NCI-H510A (cell line): ENCODE results near the gene SLC24A4.
"Not testable (repeated sequence)": the region's sequence is repeated elsewhere in the genome, so short reads cannot be mapped to it uniquely, and the experiment has no call there.

Source experiments
- DNase-seq: peaks from one replicate; lab custom pipeline; 2025; lab: John Stamatoyannopoulos, UW

The SLC24A4 gene

DNA sequence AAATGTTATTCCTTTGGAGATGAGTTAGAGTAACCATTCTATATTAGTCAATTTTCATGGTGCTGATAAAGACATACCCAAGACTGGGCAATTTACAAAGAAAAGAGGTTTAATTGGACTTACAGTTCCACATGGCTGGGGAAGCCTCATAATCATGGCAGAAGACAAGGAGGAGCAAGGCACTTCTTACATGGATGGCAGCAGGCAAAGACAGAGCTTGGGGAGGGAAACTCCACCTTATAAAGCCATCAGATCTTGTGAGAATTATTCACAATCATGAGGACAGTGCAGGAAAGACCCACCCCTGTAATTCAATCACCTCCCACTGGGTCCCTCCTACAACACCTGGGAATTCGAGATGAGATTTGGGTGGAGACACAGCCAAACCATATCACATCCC lies 79.5 kb downstream of the SLC24A4 start:
- not testable (repeated sequence) for DNase-seq

DNA sequence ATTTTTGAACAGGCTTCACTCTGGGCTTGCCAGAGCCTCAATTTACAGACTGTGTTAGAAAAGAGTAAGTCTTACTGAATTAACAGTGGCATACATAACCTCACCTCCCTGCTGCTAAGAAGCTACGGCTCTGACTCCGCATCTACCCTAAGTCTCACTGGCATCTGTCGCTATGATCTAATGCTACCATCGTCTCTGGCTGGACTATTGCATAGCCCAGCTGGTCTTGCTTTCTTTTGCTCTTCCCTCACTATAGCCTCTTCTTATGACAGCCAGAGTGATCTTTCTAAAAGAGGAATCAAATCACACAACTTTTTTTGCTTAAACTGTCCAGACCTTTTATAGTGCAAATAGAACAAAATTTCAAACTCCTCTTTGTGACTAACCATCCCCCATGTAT lies 81.1 kb downstream of the SLC24A4 start:
- no peak for DNase-seq

DNA sequence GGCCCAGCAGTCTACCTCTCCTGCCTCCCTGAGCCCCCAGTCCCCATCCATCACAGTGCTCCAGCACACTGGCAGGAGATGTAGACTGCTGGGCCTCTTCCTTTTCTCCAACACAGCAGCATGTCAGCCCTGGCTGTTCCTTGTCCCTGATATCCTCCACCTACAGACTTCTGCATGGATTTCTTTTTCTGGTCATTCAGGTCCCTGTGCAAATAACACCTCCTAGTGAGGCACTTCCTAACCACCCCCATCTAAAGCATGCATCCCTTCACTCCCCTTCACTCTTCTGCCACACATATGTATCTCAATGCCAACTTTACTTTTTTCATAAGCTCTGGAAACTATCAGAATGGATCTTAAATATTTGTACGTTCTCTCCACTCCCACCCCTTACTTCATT lies 81.5 kb downstream of the SLC24A4 start:
- DNase-seq, result no peak

DNA sequence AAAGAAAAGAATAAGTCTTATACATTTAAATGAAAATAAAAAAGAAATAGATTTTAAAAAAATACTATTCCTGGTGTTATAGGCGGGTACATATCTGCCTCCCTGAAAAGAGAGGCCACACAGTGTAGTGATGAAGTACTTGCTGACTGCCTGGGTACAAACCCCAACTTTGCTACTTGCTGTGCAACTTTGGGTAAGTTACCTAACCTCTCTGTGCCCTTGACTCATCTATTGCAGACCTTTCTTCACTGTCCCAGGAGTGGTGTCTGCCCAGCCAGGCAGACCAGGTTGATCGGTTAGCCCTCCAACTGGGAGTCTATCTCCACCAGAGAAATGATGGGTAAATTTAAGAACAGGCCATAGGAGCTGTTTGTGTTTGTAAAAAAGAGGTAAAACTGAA lies 82.0 kb downstream of the SLC24A4 start:
- DNase-seq, result no peak

DNA sequence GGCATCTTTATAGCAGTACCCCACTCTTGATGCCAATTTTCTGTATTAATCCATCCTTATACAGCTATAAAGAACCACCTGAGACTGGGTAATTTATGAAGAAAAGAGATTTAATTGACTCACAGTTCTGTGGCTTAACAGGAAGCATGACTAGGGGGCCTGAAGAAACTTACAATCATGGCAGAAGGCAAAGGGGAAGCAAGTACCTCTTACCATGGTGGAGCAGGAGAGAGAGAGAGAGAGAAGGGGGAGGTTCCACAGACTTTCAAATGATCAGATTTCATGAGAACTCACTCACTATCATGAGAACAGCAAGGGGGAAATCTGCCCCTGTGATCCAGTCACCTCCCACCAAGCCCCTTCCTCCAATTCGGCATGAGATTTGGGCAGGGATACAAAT lies 84.4 kb downstream of the SLC24A4 start:
- no peak for DNase-seq

DNA sequence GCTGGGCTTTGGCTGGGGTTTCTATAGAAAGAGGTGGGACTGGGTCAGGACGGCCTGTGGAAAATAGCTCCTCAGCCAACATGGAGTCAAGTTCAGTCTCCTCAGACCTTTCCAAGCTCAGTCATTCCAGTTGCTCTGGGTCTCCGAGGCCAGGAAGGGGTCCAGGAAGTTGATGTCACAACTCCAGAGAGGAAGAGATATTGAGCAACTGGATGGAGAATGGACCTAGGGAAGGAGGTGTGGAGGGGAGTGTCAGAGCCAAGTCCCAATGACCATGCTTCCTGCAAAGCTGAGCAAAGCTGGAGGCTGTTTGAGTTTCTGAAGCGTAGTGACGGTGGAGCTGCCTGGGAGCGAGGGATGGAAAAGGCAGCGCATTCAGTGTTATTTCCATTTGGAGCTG lies 86.1 kb downstream of the SLC24A4 start:
- no peak for DNase-seq

DNA sequence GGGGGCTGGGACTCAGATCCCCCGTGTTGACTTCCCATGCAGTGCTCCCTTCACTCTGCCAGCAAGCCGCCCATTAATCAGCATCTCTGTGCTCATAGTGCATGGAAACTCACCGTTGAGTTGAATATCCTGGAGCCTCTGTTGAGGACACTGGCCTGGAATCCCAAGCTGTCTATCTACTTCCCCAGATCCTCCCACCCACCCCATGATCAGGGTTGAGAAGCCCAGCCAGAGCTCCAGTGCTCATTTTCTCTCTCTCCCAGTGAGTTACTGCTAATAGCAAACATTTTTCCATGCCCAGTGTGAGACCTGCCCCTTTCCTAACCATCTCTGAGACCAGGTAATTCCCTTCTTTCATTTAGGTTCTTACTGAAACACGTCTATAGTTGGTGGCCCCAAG lies 88.2 kb downstream of the SLC24A4 start:
- no peak for DNase-seq

DNA sequence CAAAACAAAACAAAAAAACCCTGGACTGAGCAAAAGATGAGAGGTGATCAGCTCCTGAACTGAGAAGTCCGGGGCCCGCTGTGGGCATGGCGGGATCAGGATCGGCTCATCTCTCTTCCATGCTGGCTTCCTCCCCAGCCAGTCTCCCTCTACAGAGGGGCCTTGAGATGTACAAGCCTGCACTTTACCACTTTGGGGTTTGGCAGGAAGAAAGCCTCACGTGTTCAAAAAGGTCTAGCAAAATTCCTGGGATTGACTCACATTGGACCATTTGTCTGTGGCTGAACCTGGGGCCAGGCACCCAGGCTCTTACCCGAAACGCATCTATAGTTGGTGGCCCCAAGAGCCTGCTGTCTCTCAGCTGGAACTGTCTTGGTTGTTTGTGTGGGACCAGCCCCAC lies 89.0 kb downstream of the SLC24A4 start:
- DNase-seq, result no peak

DNA sequence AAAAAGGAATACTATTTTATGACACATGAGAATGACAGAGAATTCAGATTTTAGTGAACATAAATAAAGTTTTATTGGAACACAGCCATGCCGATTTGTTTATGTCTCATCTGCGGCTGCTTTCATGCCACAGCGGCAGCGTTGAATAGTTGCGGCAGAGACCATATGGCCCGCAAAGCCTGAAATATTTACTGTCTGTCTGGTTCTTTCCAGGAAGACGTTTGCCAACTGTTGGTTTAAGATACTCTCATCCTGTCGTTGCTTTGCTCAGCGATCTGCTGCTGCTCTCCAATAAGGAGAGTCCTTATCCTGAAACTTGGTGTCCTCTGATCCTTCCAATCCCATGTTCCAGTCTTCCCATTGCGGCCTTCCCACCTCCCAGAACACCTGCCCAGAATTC lies 89.9 kb downstream of the SLC24A4 start:
- DNase-seq, result no peak

DNA sequence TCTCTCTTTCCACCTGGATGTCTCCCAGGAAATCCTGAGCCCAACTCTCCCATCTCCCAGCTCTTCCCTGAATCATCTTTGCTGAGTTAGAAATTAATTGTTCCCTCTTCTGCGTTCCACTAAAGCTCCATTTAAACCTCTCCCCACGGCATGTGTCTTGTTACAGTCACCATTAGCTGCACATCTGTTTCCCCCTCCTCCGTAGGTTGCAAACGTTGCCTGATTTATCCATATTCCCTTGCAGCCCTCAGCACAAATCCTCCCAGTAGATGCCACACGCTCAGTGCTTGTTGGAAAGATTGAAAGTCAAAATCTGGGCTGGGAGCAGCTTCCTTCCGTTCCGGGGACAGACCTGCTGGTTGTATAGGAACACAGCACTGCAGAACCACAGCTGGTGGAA lies 90.4 kb downstream of the SLC24A4 start:
- no peak for DNase-seq

DNA sequence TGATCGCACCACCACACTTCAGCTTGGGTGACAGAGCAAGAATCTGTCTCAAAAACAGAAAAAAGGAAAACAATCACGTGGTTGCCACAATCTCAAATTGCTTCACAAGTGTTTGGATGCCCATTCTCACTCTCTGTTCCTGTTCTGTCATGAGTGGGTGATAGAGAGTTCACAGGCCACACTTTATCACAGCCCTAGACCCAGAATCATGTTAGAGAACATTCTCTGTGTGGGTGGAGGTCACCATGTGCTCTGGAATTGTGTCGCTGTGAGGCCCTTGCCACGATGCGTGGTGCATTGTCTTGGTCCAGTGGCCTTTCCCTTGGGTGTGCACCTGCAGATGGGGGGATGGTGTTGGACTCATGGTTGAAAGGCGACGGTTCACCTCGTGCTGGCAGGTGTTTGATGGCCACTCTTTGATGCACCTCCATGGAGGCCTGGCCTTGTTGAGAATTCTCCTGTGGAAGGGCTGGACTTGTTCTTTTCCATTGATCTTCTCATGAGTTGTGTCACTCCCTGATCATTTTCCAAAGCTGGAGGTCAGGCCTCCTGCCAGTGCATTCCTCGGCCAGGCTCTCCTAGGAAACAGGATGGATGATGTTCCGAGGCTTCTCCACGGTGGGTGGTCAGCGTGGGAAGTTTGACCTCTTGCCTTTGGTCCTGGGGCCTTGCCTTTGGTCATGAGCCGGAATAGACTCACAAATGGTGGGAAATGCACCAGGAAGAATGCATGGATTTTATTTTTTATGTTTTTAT lies 91.9 kb downstream of the SLC24A4 start:
- no peak for DNase-seq

DNA sequence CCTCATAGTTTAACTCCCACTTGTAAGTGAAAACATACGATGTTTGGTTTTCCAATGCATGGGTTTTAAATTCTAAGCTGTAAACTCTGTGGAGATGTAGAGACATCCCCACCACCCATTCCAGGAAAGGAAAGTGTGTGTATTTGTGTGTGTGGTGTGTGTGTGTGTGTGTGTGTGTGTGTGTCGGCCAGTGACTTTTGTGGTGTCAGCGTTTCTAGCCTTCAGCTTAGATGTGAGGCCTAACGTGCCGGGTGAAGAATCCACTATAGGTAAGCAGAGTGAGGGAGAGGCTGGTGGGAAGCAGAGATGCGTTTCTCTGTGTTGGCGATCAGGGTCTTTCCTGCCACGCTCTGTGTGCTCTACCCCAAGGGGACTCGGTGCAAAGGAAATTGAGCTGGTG lies 93.0 kb downstream of the SLC24A4 start:
- DNase-seq, result no peak

DNA sequence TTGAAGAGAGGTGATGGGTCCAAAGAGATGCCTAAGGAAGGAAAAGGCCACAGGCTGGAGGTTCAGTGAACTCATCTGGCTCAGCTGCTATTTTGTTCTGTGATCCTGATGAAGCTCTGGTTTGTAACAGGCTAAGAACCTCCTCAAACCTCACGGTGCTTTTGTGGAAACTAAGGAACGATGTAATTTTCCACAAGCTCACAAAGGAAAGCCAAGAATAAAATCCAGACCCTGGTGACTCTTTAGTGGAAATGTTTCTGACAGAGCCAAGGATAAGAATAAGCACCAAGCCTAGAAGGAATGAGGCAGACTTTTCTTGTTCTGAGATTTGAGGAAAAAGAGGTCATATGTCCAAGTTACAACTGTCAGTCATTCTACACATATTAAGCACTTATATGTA lies 93.6 kb downstream of the SLC24A4 start:
- DNase-seq, result no peak

DNA sequence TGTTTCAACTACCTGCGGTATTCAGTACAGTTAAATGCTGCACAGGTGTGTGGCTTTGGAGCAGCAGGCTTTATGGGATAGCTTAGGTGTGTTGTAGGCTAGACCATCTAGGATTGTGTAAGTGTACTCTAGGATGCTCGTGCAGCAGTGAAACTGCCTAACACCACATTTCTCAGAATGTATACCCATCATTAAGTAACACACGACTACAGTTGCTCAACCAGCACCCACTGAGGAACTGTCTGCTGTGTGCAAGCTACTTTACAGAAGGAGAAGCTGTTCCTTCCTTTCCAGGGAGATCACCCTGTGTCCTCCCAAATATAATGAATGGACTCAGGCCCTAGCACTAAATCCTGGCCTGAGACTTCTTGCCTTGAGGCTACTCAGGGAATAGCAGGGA lies 94.8 kb downstream of the SLC24A4 start:
- DNase-seq, result no peak

DNA sequence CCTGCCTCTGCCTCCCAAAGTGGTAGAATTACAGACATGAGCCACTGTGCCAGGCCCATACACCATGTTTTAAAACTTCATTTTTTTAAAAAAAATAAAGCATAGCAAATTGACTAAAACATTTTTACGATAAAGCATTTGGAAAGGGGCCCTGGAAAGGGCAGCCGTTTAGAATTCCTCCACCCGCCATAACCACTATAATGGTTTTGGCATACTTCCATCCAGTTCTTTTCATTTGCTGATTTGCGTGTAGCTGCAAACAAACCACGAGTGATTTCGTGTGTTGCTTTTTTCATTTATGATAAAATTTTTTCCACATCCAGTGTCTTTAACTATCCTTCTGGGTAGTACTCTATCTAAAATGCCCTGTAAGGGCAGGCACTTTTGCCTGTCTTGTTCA lies 98.8 kb downstream of the SLC24A4 start:
- DNase-seq, result no peak

DNA sequence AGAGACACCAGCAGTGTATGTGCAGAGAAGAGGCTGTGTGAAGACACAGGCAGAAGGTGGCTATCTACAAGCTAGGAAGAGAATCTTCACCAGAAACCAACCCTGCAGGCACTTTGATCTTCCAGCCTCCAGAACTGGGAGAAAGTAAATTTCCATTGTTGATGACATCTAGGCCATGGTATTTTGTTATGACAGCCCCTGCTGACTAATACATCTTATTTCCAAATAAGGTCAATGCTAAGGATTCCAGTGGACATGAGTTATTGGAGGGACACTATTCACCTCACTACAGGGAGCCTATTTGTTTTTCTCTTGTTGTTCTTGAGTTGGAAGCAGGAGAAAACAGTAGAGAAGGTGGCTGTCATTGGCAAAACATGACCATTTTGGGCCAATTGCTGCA lies 102.1 kb downstream of the SLC24A4 start:
- DNase-seq, result no peak

DNA sequence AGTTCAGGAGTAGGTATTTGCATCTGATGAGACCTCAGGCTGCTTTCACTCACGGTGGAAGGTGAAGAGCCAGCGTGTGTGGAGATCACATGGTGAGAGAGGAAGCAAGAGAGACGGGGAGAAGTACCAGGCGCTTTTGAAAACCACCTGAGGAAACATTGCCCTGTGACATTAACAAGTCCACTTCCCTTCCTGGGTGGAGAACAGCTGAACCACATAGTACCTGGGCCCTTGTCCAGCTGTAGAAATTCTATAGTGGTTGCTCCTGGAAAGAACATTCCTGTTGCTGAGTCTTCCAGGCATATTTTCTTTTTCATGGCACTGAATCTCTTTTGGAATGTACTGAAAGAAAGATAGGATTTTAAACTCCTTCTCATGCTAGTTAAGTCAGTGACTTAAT lies 103.3 kb downstream of the SLC24A4 start:
- no peak for DNase-seq

DNA sequence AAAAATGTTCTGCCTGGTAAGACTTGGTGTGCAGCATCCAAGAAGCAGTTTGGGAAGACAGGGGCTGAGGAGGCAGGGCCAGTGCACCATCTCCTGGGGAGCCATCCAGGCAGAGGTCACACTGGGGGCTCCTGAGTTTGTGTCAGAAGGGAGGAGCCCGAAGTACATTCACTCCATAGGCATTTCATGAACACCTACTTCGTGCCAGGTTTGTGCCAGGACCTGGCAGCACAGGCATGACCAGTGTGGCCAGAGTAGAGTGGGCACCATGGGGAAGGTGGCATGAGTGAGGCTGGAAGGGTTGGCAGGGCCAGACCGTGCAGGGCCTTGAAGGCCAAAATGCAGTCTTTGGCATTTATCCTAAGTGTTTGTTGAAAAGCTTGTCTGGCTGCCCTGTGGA lies 104.1 kb downstream of the SLC24A4 start:
- DNase-seq, result no peak

DNA sequence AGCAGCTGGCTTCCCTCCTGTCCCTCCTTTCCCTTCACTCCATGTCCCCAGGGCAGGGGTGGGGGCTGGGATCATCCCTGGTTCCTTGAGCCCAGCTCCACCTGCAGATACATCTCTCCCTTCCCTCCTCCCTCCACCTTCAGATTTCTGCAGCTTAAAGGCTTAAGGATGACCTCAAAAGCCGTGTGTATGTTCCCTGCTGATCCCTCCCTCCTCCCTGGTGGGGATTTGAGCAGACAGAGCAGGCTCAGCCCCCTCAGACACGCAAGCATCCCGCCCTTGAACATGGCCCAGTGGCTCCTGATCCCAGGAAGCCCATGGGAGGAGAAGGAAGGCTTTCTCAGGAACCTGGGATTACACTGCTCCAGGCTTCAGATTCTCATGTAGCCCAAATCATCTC lies 107.7 kb downstream of the SLC24A4 start:
- DNase-seq, result no peak

DNA sequence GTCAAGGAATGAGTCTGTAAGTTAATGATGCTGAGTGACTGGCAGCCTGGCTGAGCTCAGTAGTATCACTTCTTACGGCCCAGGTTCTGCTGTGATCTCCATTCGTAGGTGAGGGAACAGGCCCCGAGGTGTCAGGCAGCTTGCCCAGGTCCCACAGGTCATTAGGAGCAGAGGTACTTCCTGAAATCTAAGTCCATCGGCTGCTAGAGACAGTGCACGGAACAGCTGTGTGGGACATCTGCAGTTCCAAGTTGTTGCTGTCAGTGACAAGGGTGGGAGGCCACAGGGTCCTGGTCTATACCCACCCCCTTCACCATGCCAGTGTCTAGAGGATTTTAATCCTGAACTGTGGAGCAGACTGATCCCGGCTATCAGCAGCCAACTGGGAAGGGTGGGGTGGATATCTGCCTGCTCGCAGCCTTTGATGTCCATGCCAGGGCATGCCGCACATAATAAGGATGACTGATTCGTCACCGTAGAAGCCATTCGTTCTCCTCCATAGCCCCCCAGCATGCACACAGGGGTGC lies 108.3 kb downstream of the SLC24A4 start:
- no peak for DNase-seq

DNA sequence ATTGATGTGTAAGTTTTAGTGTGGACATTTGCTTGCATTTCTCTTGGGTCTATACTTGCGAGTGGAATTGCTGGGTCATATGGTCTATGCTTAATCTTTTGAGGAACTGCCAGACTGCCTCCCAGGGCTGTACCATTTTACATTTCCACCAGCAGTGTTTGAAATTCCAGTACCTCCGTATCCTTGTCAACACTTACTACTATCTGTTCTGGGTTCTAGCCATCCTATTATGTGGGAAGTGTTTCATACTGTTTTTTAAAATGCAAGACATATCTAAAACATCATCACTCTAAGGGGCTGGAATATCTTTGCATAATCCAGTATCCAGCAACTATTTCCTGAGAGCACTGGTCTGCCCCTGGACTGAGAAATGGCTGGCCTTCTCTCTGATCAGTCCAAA lies 110.4 kb downstream of the SLC24A4 start:
- no peak for DNase-seq

DNA sequence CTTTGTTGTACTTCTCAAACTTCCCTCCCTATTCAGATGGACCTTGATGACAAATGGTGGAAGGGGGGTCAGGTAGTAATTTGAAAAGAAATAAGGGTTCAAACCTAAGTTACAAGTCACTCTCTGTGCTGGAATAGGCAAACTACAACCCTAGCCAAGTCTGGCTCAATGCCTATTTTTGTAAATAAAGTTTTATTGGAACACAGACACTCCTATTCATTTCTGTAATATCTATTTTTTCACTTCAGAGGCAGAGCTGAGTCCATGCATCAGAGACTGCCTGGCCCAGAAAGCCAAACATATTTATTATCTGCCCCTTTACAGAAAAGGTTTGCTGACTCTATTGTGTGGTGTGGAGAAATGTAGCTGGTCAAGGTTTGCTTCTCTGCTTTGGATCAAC lies 112.2 kb downstream of the SLC24A4 start:
- DNase-seq, result no peak

DNA sequence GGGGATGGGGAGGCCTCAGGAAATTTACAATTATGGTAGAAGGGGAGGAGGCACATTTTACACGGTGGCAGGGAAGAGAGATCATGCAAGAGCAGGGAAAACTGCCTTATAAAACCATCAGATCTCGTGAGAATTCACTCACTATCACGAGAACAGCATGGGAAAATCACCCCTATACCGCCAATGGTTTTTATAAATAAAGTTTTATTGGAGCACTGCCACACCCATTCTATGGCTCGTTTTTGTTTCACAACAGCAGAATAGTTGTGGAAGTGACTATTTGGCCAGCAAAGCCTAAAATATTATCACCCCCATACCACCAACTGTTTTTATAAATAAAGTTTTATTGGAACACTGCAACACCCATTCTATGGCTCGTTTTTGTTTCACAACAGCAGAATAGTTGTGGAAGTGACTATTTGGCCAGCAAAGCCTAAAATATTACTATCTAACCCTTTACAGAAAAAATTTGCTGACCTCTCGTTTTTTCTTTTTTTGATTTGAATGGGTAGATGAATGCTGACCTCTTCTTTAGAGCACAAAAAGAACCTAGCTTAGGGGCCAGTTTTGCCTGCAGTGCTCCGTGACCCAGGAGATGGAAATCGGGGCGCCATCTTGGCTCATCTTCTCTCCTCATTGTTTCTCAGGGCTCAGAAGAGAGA lies 113.3 kb downstream of the SLC24A4 start:
- DNase-seq, result no peak

DNA sequence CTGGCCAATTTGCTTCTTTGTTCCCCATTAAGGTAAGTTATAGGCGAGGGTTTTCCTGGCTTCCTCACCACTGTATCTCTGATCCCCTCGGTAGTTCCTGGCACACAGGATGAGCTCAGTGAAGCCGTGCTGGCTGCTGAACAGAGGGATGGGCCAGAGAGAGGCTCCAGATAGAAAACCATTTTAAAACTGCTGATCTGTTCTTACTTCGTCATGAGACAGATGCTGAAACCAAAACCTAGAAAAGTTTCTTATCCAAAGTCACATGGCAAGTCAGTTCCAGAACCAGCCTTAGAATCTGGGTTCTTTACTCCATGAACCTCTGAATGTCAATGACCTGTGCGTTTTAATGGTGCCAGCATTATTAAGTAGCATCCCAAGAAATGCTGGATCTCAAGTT lies 114.3 kb downstream of the SLC24A4 start:
- no peak for DNase-seq
